HG02759 (cell line): ENCODE data around the gene TNFSF13.

Source experiments
- ATAC-seq: cut with Tn5 transposase; IDR thresholded peaks from one replicate; pipeline ENCODE4 v1.9.1; 2021; ENCODE audit warnings: mild to moderate bottlenecking, moderate library complexity; ENCODE audit not compliant: unreplicated experiment

TNFSF13 gene

DNA sequence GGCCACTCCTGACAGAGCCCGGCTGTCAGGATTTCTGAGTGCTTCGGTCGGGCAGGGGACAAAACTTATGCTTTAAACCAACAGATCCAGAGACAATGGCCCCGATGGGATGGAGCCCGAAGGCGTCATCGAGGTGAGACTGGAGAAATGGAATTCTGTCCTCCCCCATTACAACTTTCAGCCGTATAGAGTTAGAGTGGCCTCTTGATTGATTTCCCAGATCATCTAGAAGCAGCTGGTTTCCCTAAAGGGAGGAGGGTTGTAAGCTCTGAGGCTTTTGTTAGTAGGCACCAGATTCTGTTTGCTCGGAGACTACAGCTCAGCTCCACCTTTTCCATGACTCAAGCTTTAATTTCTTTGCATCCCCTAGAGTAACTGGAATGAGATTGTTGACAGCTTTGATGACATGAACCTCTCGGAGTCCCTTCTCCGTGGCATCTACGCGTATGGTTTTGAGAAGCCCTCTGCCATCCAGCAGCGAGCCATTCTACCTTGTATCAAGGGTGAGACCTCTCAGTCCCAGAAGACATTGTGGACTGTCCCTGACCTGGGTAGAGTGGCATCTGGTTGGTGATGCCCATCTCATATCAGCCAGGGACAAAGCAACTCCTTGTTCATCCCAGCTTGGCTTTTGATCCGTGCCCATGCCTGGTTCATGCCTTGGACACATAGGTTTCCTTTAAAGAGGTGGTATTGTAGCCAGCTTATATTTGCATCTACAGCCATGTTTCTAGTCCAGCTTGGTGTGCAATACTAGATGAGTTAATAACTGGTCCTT lies 15.8 kb downstream of the TNFSF13 start:
- ATAC-seq, result no peak

DNA sequence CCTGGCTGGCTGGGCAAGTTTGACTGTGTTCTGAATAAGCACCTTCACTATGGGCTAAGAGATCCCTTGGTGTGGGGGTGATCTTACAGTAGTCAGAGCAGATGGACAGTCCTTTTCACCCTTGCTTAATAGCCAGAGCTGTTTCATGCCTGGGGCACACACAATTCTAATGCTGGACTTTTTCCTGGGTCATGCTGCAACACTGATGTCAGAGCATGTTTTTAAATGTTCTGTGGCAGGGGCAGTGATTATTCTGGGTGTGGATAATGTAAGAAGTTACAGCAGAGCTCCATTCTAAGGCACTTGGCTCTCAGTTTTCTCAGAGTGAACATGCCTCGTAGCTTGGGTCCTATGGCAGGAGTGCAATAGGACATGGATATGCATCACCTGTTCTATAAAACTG lies 16.9 kb downstream of the TNFSF13 start:
- ATAC-seq, result no peak

DNA sequence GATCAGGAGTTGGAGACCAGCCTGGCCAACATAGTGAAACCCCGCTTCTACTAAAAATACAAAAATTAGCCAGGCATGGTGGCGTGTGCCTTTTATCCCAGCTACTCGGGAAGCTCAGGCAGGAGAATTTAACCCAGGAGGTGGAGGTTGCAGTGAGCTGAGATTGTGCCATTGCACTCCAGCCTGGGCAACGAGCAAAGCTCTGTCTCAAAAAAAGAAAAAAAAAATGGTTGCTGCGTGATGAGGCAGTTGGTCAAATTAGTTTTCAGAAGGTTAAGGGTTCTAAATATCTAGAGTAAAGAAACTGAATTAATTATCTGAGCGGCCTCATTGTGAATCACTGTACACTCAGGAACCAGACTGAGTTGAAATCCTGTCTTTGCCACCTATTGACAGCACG lies 17.4 kb downstream of the TNFSF13 start:
- no peak for ATAC-seq

DNA sequence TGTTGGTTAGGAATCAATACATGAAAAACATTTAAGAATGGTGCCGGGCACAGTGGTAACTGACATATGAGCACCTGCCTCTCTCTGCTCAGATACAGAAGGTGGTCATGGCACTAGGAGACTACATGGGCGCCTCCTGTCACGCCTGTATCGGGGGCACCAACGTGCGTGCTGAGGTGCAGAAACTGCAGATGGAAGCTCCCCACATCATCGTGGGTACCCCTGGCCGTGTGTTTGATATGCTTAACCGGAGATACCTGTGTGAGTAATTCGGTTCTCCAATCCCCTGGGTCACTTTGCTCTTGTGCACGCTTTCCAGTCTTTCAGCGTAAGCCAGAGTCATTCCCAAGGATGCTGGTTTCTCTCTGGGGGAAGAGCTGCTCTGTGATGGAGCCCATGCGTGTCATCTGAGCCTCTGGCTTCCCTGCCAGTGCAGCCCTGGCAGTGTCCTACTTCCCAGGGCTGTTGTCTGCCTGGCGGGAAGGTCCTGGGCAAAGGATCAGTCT lies 17.9 kb downstream of the TNFSF13 start:
- no peak for ATAC-seq

DNA sequence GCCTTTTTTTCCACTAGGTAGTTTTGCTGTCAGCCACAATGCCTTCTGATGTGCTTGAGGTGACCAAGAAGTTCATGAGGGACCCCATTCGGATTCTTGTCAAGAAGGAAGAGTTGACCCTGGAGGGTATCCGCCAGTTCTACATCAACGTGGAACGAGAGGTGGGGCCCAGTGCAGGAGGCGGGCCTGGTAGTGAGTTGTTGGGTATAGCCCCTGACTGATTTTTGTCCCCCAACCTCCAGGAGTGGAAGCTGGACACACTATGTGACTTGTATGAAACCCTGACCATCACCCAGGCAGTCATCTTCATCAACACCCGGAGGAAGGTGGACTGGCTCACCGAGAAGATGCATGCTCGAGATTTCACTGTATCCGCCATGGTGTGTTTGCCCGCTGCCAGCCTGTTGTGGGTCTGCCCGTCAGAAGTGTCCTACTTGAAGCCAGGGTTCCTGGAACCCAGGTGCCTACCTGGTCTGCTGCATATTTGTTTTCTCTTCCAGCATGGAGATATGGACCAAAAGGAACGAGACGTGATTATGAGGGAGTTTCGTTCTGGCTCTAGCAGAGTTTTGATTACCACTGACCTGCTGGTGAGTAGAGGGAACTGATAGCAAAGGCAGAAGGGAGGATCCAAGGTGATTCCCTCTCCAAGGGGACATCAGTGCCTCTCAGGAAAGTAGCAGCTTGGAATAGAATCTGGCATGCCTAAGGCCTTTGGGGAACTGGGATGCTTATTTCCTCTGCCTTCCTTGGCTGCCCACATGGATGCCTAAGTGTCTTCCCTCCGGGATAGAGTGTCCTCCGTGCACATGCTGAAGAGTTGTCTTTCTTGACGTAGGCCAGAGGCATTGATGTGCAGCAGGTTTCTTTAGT lies 19.0 kb downstream of the TNFSF13 start:
- ATAC-seq, result no peak

DNA sequence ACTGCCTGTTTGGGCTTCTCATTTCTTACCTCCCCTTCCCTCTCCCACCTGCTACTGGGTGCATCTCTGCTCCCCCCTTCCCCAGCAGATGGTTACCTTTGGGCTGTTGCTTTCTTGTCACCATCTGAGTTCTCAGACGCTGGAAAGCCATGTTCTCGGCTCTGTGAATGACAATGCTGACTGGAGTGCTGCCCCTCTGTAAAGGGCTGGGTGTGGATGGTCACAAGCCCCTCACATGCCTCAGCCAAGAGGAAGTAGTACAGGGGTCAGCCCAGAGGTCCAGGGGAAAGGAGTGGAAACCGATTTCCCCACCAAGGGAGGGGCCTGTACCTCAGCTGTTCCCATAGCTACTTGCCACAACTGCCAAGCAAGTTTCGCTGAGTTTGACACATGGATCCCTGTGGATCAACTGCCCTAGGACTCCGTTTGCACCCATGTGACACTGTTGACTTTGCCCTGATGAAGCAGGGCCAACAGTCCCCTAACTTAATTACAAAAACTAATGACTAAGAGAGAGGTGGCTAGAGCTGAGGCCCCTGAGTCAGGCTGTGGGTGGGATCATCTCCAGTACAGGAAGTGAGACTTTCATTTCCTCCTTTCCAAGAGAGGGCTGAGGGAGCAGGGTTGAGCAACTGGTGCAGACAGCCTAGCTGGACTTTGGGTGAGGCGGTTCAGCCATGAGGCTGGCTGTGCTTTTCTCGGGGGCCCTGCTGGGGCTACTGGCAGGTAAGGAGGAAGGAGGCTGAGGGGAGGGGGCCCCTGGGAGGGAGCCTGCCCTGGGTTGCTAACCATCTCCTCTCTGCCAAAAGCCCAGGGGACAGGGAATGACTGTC lies 20.7 kb downstream of the TNFSF13 start, which contains the start of gene CD68:
TSS of gene CD68 (plus strand) at position 638 of the 833 bp plus-strand sequence. CDS start at position 678, 40 bp downstream.
- ATAC-seq, result peak; percentile 38

DNA sequence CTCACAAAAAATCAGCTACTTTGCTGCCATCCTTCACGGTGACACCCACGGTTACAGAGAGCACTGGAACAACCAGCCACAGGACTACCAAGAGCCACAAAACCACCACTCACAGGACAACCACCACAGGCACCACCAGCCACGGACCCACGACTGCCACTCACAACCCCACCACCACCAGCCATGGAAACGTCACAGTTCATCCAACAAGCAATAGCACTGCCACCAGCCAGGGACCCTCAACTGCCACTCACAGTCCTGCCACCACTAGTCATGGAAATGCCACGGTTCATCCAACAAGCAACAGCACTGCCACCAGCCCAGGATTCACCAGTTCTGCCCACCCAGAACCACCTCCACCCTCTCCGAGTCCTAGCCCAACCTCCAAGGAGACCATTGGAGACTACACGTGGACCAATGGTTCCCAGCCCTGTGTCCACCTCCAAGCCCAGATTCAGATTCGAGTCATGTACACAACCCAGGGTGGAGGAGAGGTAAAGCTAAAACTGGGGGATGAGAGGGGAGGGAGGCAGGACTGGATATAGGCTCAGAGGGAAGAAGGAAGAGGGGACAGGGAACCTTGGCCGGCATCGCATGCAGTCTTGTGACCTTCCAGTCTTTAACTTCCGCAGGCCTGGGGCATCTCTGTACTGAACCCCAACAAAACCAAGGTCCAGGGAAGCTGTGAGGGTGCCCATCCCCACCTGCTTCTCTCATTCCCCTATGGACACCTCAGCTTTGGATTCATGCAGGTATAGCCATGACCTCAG lies 21.5 kb downstream of the TNFSF13 start:
- no peak for ATAC-seq

DNA sequence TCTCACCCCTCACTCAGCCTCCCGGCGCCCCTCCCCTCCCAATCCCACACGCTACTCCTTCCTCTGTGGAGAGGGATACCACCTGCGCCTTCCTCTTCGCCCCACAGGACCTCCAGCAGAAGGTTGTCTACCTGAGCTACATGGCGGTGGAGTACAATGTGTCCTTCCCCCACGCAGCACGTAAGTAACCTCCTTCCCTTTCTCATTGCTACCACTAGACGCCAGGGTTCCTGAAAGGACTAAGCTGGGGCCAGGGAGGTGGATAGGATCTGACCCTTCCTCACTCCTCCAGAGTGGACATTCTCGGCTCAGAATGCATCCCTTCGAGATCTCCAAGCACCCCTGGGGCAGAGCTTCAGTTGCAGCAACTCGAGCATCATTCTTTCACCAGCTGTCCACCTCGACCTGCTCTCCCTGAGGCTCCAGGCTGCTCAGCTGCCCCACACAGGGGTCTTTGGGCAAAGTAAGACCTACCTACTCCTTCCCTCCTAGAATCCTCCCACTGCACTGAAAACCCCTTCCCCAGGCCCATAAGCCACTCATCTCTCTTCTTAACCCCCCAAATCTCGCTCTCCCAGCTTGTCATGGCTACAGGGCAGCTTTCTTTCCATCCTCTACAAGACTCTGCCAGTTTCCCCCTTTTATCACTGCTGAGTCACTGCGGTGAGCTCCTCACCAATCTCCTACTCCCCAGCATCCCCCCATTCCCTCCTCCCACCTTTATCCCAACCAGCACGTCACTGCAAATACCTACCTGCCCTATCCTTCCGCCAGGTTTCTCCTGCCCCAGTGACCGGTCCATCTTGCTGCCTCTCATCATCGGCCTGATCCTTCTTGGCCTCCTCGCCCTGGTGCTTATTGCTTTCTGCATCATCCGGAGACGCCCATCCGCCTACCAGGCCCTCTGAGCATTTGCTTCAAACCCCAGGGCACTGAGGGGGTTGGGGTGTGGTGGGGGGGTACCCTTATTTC lies 22.3 kb downstream of the TNFSF13 start:
- ATAC-seq, result no peak

DNA sequence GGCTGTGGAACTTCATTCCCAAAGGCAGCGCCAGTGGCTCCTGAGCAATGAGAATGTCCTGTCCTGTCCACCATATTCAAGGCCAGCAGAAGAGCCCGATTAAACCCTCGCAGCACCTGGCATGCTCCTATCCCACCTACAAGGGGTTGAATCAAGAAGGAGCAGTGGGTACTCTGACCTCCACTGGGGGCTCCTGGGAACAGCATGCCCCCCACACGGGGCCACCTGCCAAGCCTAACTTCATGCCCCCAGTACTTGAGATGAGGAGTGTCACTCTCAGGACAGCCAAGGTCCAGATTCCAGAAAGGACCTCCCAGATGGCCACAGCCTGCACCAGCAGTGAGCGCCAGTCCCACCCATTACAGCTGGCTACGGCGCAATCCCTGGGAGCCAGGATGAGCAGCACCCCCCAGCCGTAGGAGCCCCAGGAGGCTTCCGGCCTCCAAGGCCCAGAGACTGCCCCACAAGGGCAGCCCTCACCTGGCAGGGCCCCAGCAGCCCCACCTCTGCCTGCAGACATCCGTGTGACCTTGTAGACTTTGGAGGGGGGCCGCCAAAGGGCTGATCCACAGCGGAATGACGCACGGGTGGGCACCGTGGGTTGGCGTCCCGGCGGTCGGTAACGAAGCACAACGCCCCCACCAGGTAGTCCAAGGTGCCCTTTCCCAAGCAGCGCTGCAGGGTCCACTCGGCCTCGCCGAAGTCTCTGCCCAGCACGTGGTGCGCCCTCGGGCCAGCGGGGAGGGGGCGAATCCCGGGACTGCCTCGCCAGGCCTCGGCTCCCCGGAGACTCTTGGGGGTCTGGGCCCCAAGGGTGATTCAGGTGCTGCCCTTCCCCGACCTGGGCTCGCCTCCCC lies 24.1 kb downstream of the TNFSF13 start:
- no peak for ATAC-seq

DNA sequence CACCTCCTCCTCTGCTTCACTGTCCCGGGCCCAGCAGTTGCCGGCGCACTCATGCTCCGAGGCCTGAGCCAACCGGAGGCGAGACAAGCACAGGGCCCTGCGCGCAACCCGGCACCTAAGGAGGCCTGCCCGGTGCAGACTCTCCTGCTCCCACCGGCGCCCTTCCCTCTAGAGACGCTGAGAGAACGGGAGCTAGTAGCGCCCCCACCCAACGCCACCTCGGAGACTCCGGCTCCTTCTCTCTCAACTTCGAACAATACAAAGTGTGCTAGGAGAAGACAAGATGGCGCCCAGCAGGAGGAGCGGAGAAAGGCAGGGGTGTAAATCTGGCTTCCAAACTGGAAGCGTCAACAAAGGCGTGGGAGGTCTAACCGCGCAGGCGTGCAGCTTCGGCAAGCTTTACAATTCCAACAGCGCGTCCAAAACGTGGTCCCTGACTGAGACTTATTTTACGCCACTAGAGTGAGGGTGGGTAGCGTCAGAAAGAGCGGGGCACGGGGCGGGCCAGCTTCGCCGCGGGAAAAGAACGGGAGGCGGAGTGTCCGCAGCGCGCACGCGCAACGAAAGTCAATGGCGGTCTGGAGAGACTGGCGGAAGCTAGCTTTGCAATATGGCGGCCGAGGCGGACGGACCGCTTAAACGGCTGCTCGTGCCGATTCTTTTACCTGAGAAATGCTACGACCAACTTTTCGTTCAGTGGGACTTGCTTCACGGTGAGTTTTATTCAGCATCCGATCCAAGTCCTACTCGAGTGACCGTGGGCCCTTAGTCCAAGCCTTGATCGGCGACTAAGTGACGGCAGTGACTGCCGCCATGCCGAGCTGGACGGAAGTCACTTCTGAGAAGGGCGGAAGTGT lies 24.9 kb downstream of the TNFSF13 start, which contains the start of gene MPDU1:
TSS of gene MPDU1 (plus strand) at position 600 of the 857 bp plus-strand sequence. CDS start at position 611, 11 bp downstream.
- ATAC-seq, result peak; percentile 73

DNA sequence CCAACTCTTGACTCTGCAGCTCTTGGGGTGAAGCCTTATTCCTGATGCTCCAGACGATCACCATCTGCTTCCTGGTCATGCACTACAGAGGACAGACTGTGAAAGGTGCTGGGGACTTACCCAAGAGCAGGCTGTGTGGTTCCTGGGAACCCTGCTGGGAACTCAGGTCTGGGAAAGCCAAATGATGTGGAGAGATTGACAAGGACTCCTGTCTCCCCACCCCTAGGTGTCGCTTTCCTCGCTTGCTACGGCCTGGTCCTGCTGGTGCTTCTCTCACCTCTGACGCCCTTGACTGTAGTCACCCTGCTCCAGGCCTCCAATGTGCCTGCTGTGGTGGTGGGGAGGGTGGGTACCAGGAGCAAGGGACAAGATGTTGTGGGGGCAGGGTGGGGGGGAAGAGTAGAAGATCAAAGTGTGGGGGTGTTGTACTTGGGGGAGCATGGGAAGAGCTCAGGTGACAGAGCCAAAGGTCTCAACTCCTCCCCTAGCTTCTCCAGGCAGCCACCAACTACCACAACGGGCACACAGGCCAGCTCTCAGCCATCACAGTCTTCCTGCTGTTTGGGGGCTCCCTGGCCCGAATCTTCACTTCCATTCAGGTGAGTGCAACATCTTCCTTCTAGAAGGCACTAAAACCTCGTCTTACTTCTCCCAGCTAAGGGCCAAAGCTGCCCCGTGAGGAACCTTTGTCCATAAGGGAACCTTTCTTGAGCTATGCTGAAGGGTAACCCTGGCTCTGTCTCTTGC lies 28.3 kb downstream of the TNFSF13 start:
- ATAC-seq, result no peak

DNA sequence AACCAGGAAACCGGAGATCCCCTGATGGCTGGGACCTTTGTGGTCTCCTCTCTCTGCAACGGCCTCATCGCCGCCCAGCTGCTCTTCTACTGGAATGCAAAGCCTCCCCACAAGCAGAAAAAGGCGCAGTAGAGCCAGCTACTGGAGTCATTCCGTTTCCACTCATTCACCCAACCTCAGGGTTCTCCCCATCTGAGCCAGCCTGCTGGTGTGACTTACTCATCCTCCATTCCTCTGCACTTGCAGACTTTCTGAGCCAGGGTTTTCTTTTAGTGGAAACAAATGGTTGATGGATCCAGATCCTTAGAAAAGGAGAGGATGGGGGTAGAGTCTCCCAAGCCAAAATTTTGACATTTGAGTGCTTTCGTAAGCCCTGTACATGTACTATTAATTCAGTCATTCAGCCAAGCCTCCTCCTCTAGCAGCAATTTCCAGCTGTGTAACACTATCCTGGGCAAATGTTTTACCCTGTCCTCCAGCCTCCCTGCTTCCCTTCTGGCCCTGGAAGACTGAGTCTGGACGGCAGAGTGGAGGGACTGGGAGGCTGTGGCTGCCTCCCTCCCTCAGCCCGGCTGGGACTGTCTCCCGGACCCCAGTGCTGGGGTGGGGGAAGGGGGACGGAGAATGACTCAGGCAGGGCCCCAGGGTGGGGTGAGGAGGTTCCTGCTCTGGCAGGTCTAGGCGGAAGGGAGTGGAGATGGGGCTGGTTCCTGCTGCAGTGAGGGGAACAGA lies 29.0 kb downstream of the TNFSF13 start:
- no peak for ATAC-seq

DNA sequence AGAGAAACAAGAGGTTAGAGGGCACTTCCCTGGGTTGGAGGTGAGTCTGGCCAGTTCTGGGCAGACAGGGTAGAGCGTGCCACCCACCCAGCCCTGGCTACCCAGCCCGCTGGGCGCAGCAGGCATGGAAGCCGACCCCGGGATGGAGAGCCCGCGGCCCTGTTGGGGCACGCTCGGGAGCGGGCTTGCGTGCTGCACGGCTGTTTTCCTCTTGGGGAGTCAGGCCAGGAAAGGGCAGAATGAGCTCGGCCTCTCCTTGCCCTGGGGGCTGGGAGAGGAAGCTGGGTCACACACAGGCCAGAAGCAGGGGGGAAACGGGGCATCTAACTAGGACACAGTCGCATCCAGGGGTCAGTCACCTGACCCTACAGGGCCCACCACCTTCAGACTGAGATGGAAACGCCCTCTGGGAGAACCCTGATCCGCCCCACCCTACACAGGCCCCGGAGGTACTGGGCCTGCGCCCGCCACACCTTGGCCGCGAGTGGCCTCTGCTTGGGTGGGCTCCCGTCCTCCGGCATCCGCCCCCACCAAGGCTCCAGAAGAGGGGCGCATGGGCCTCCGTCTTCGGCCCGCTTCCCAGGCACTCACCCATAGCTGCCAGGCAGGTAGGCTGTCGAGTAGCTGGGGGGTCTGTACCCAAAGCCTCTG lies 30.1 kb downstream of the TNFSF13 start:
- no peak for ATAC-seq

DNA sequence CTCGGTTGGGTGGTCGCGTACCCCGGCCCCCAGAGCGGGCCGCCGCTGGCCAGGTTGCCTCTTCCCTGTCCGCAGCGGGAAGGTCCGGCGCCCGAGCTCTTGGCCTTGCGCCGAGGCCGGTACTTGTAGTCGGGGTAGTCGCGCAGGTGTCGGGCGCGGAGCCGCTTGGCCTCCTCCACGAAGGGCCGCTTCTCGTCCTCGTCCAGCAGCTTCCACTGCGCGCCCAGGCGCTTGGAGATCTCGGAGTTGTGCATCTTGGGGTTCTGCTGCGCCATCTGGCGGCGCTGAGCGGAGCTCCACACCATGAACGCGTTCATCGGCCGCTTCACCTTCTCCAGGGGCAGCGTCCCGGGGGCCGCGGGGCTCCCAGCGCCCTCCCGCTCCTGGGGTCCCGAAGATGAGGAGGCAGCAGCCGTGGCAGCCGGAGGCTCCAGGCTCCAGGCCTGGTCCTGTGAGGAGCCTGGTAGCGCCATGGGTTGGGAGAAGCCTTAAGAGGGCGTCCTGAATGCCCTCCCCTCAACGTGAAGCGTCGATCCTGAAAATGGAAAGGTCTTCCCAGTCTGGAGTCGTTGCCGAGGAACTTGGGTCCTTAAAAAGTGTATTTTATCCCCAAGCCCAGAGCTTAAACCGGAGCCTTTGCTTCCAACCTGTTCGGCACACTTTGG lies 30.8 kb downstream of the TNFSF13 start:
- peak; percentile 48 for ATAC-seq
